IMR-90 (cell line): ENCODE data around the gene MCAM. TPM values are rescaled to one million over a fixed set of nuclear protein-coding genes. Genes with fewer than 3 reads are reported as not detected.

Experiments
- ATAC-seq: fragments of 200-7000 bp; cut with Tn5 transposase; 2 replicates; pipeline ENCODE4 v1.9.1; 2020; ENCODE audit warnings: low read depth, mild to moderate bottlenecking, moderate library complexity
- BruUV-seq: library from RNA; stranded (reverse); fragments of 400-500 nt; replicated peaks from 2 replicates; lab custom pipeline; 2021; lab: Mats Ljungman, UMichigan
- CTCF ChIA-PET: fragments of 300-600 bp; formaldehyde crosslinking; extraction: SDS; loops from one replicate; lab custom pipeline; 2021; ENCODE audit warnings: antibody characterized with exemption; lab: Yijun Ruan, JAX
- POLR2A ChIA-PET: fragments of 300-600 bp; sonication (Branson Sonifier 250); formaldehyde crosslinking; loops from one replicate; lab custom pipeline; 2022; ENCODE audit warnings: antibody characterized with exemption; ENCODE audit not compliant: unreplicated experiment; lab: Charles Lee
- DNase-seq: peaks from one replicate; pipeline ENCODE4 v3.0.0; 2013
- H2AFZ ChIP-seq: replicated peaks from 2 replicates; pipeline ENCODE3; 2013; ENCODE audit warnings: low read length, mild to moderate bottlenecking; ENCODE audit not compliant: poor library complexity
- H2AK5ac ChIP-seq: 2 replicates; pipeline ENCODE4 v1.6.1; 2013; ENCODE audit warnings: low read depth, low read length, inconsistent platforms
- H2AK9ac ChIP-seq: replicated peaks from 2 replicates; pipeline ENCODE3; 2013; ENCODE audit warnings: mild to moderate bottlenecking, low read depth, low read length, moderate library complexity; ENCODE audit not compliant: poor library complexity
- H2BK120ac ChIP-seq: 2 replicates; pipeline ENCODE4 v1.6.1; 2013; ENCODE audit warnings: low read depth, low read length, inconsistent platforms
- H2BK15ac ChIP-seq: 3 replicates; pipeline ENCODE4 v1.6.1; 2013; ENCODE audit warnings: low read depth, low read length, inconsistent platforms
- H2BK20ac ChIP-seq: 2 replicates; pipeline ENCODE4 v1.6.1; 2013; ENCODE audit warnings: low read depth, mild to moderate bottlenecking, inconsistent platforms, low read length, moderate library complexity
- H2BK5ac ChIP-seq: 2 replicates; pipeline ENCODE4 v1.6.1; 2013; ENCODE audit warnings: mild to moderate bottlenecking, low read depth, low read length, inconsistent platforms; ENCODE audit not compliant: poor library complexity, severe bottlenecking
- H3K14ac ChIP-seq: replicated peaks from 2 replicates; pipeline ENCODE4 v1.6.1; 2013; ENCODE audit warnings: low read depth, low read length, inconsistent platforms
- H3K18ac ChIP-seq: 2 replicates; pipeline ENCODE4 v1.6.1; 2013; ENCODE audit warnings: low read depth, low read length, control low read depth
- H3K23ac ChIP-seq: 2 replicates; pipeline ENCODE4 v1.6.1; 2013; ENCODE audit warnings: low read depth, low read length, inconsistent platforms
- H3K27ac ChIP-seq: 2 replicates; pipeline ENCODE4 v1.5.1; 2013; ENCODE audit warnings: mild to moderate bottlenecking, control low read depth, low read length; ENCODE audit not compliant: insufficient read depth
- H3K27me3 ChIP-seq: 2 replicates; pipeline ENCODE4 v1.6.1; 2013; ENCODE audit warnings: low read length; ENCODE audit not compliant: control insufficient read depth, insufficient read depth
- H3K36me3 ChIP-seq: 2 replicates; pipeline ENCODE4 v1.6.1; 2013; ENCODE audit warnings: low read length, mixed read lengths; ENCODE audit not compliant: control insufficient read depth, insufficient read depth
- H3K4ac ChIP-seq: 2 replicates; pipeline ENCODE4 v1.6.1; 2013; ENCODE audit warnings: low read depth, low read length, inconsistent platforms
- H3K4me1 ChIP-seq: 2 replicates; pipeline ENCODE4 v1.6.1; 2013; ENCODE audit warnings: low read length, mixed read lengths; ENCODE audit not compliant: control insufficient read depth, insufficient read depth
- H3K4me2 ChIP-seq: 2 replicates; pipeline ENCODE4 v1.6.1; 2013; ENCODE audit warnings: low read depth, mild to moderate bottlenecking, control low read depth, low read length, moderate library complexity
- H3K4me3 ChIP-seq: 2 replicates; pipeline ENCODE4 v1.5.1; 2013; ENCODE audit warnings: low read depth, mild to moderate bottlenecking, control low read depth, low read length, moderate library complexity; ENCODE audit not compliant: insufficient read depth
- H3K56ac ChIP-seq: 2 replicates; pipeline ENCODE4 v1.6.1; 2013; ENCODE audit warnings: low read length, inconsistent platforms; ENCODE audit not compliant: insufficient read depth; ENCODE audit errors: extremely low read depth
- H3K79me1 ChIP-seq, 2 experiments: 2 replicates each; pipeline ENCODE4 v1.6.1; 2013; ENCODE audit warnings: low read length in 2 of 2, inconsistent platforms in 1 of 2, low read depth in 1 of 2
- H3K9ac ChIP-seq: 2 replicates; pipeline ENCODE4 v1.6.1; 2013; ENCODE audit warnings: low read depth, low read length, control low read depth
- H3K9me1 ChIP-seq: 2 replicates; pipeline ENCODE4 v1.6.1; 2013; ENCODE audit warnings: low read length, inconsistent platforms; ENCODE audit not compliant: insufficient read depth
- H3K9me3 ChIP-seq: 2 replicates; pipeline ENCODE4 v1.6.1; 2013; ENCODE audit warnings: low read length; ENCODE audit not compliant: control insufficient read depth, insufficient read depth
- H4K20me1 ChIP-seq: 2 replicates; pipeline ENCODE4 v1.6.1; 2013; ENCODE audit warnings: low read length, inconsistent platforms; ENCODE audit not compliant: insufficient read depth
- H4K5ac ChIP-seq: 2 replicates; pipeline ENCODE4 v1.6.1; 2013; ENCODE audit warnings: mild to moderate bottlenecking, low read depth, low read length, control low read depth
- H4K8ac ChIP-seq, 2 experiments: 2 replicates each; pipeline ENCODE4 v1.6.1; 2013; ENCODE audit warnings: low read depth in 2 of 2, low read length in 2 of 2, control low read depth in 1 of 2, inconsistent platforms in 1 of 2
- H4K91ac ChIP-seq: 2 replicates; pipeline ENCODE4 v1.6.1; 2013; ENCODE audit warnings: low read depth, low read length, inconsistent platforms; ENCODE audit not compliant: insufficient read depth
- BHLHE40 ChIP-seq: fragments of 150-350 bp; IDR thresholded peaks from 2 replicates; pipeline ENCODE4 v1.6.1; 2016; ENCODE audit warnings: mild to moderate bottlenecking, low read depth, low read length
- CHD1 ChIP-seq: IDR thresholded peaks from 2 replicates; pipeline ENCODE4 v1.6.1; 2012; ENCODE audit warnings: low read depth, low read length, improper control_type of control experiment
- ELK1 ChIP-seq: fragments of 150-350 bp; IDR thresholded peaks from 2 replicates; pipeline ENCODE4 v1.6.1; 2016; ENCODE audit warnings: low read depth, mild to moderate bottlenecking, low read length, moderate library complexity, borderline replicate concordance
- MAFK ChIP-seq: IDR thresholded peaks from 2 replicates; pipeline ENCODE4 v1.6.1; 2012; ENCODE audit warnings: low read depth, low read length, improper control_type of control experiment
- MAZ ChIP-seq: IDR thresholded peaks from 2 replicates; pipeline ENCODE4 v1.6.1; 2012; ENCODE audit warnings: low read depth, mild to moderate bottlenecking, low read length, improper control_type of control experiment, moderate library complexity, borderline replicate concordance
- POLR2A ChIP-seq: IDR thresholded peaks from 2 replicates; pipeline ENCODE4 v1.6.1; 2012; ENCODE audit warnings: mild to moderate bottlenecking, low read depth, low read length
- RAD21 ChIP-seq: IDR thresholded peaks from 2 replicates; pipeline ENCODE4 v1.6.1; 2012; ENCODE audit warnings: low read length, improper control_type of control experiment
- RCOR1 ChIP-seq: IDR thresholded peaks from 2 replicates; pipeline ENCODE4 v1.6.1; 2012; ENCODE audit warnings: mild to moderate bottlenecking, low read length, improper control_type of control experiment; ENCODE audit not compliant: insufficient replicate concordance
- SMC3 ChIP-seq: fragments of 150-350 bp; IDR thresholded peaks from 2 replicates; pipeline ENCODE4 v1.6.1; 2016; ENCODE audit warnings: low read depth, mild to moderate bottlenecking, antibody characterized with exemption, low read length, moderate library complexity
- WGBS, 2 experiments: methylation state at CpG; one replicate each; pipeline versions ENCODE4 v1.1.5 to v1.1.7; 2013; ENCODE audit warnings: missing lambda C conversion rate in 2 of 2; ENCODE audit not compliant: insufficient read length in 1 of 2; ENCODE audit errors: extremely low coverage in 2 of 2; 5-methylcytosine and 5-hydroxymethylcytosine counted together
- dilution Hi-C: fragments of 300-500 bp; cut with HindIII; formaldehyde crosslinking; loops from one replicate; pipeline ENCODE4 v1.14.3; 2018; ENCODE audit warnings: low sequenced_read_pairs; ENCODE audit not compliant: unreplicated experiment
- in situ Hi-C: fragments of 300-500 bp; cut with MboI; formaldehyde crosslinking; loops from 3 replicates; pipeline ENCODE4 v1.14.3; 2019; ENCODE audit warnings: low sequenced_read_pairs, inconsistent platforms, mixed read lengths
- intact Hi-C: fragments of 100-400 bp; cut with micrococcal nuclease; formaldehyde crosslinking; loops from 2 replicates; pipeline ENCODE4 v1.10.0; 2022
- polyA plus RNA-seq, 3 experiments: library from polyadenylated mRNA; depleted of rRNA; stranded (reverse); fragments of >200 nt; gene quantifications; 2 replicates each; pipeline ENCODE4 v1.2.3, GENCODE V29; 2012; ENCODE audit warnings: low replicate concordance in 1 of 3
- total RNA-seq: library from RNA; depleted of rRNA; stranded (reverse); fragments of >200 nt; gene quantifications from 2 replicates; pipeline ENCODE4 v1.2.3, GENCODE V29; 2012

Gene MCAM
- total and polyA plus RNA-seq, 2 of the 4 experiments (the other 2 are of a cell fraction): 95.1 to 131 TPM

GRCh38 chr11:119295178-119295577 lies 21.8 kb downstream of the MCAM start:
- peaks cover 5 to 34% of the 10 kb centered on the region in 2 experiments; a peak in 3 of 4 replicates for H3K79me1 ChIP-seq
- no peak overlapping the region for H3K4me2 ChIP-seq
- H3K4me1 ChIP-seq: no peaks in the 10 kb centered on the region
- dilution Hi-C loops (no loop called here), in situ Hi-C loops (no loop called here), intact Hi-C loops (no loop called here)
- no peak overlapping the region for H3K18ac ChIP-seq
- no peak overlapping the region for H2AFZ ChIP-seq
- ATAC-seq (peak; percentile 61), DNase-seq (no peak)
- H2BK5ac ChIP-seq: no peak overlapping the region
- H3K9ac ChIP-seq: no peak overlapping the region
- CTCF ChIA-PET: interaction anchor here (0.7 kb wide), 1 partner anchor 10 kb away, joined by 5 read pairs; no protein-coding TSS in a partner anchor
- no peak overlapping the region for H3K4ac ChIP-seq
- no CpG with 5 or more reads among the region's 3 CpGs for WGBS, 2 experiments
- H3K23ac ChIP-seq: no peak overlapping the region
- no peak overlapping the region for H4K5ac ChIP-seq
- POLR2A ChIA-PET: no interaction called here
- no peak overlapping the region for H3K4me3 ChIP-seq
- no peak overlapping the region for H2AK5ac ChIP-seq
- no peak overlapping the region for H3K14ac ChIP-seq
- H3K27ac ChIP-seq: no peak overlapping the region
- no peak overlapping the region for H2BK120ac ChIP-seq
- TF ChIP-seq ELK1 (no peak), MAFK (no peak), RCOR1 (no peak), SMC3 (no peak), POLR2A (no peak), CHD1 (no peak), MAZ (no peak), BHLHE40 (no peak), RAD21 (peak; percentile 22; the same call in 1 of the 2 replicates)
- H4K8ac ChIP-seq: no peak overlapping the region
- peaks cover 32% of the 10 kb centered on the region for H3K36me3 ChIP-seq
- H3K56ac ChIP-seq: no peak overlapping the region
- BruUV-seq: no TSS peak
- no peak overlapping the region for H2BK15ac ChIP-seq
- H4K20me1 ChIP-seq: no peaks in the 10 kb centered on the region
- no peak overlapping the region for H4K91ac ChIP-seq
- no peak overlapping the region for H2AK9ac ChIP-seq
- no peak overlapping the region for H2BK20ac ChIP-seq
- H3K9me1 ChIP-seq: no peaks in the 10 kb centered on the region; the same call in 1 of the 2 replicates
- H3K27me3 ChIP-seq: no peaks in the 10 kb centered on the region
- H3K9me3 ChIP-seq: peaks cover 9% of the 10 kb centered on the region
